Raji (cell line): ENCODE measurements around the gene CCDC159.

Experiments
- POLR2A ChIP-seq: IDR thresholded peaks from 2 replicates; pipeline ENCODE4 v1.6.1; 2011; ENCODE audit warnings: low read depth, low read length, control low read depth; ENCODE audit not compliant: insufficient read depth

Gene CCDC159, protein sequence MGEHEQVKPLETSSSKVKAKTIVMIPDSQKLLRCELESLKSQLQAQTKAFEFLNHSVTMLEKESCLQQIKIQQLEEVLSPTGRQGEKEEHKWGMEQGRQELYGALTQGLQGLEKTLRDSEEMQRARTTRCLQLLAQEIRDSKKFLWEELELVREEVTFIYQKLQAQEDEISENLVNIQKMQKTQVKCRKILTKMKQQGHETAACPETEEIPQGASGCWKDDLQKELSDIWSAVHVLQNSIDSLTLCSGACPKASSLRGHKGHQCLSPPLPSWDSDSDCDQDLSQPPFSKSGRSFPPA

GRCh38 chr19:11346104-11346940, at the start of gene CCDC159, which contains the start of gene TMEM205:
CCDC159 (plus strand) TSS chr19:11346519; CDS start chr19:11346607, 88 bp downstream.
TMEM205 (minus strand) TSS chr19:11346268; CDS start chr19:11345619, 649 bp downstream.
- peak; percentile 70 for TF ChIP-seq POLR2A

GRCh38 chr19:11299946-11300810, 46.1 kb upstream of the CCDC159 start:
- TF ChIP-seq POLR2A = no peak

DNA sequence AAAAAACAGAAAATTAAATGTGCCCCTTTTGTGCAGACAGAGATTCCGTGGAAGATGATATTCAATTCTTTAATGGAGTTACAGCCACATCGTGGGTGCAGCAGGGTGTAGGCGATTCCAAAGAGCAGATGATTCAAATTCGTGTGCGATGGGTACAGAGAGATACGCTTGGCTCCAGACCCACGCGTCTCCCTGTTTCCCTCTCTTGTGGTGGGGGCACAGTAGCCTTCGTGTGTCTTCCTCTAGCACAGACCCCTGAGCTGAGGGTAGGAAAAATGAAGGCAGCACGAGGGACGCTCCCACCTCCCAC, 45.6 kb upstream of the CCDC159 start:
- TF ChIP-seq POLR2A = no peak

- no peak for TF ChIP-seq POLR2A
These were observed 41.4 kb upstream of the CCDC159 start for GRCh38 chr19:11304936-11305335.

DNA sequence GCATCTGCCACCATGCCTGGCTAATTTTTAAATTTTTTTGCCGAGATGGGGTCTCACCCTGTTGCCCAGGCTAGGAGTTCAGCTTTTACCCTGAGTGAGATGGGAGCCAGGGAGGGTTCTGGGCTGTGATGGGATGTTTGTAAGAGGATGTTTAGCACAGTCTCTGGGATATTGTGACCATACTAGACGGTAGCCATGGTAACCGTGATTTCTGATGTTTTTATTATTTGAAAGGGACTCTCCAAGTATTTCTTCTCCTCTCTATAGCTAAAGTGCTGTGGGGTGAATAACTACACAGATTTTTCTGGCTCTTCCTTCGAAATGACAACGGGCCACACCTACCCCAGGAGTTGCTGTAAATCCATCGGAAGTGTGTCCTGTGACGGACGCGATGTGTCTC, 40.0 kb upstream of the CCDC159 start:
- no peak for TF ChIP-seq POLR2A

- TF ChIP-seq POLR2A = no peak
These were observed 24.9 kb upstream of the CCDC159 start for GRCh38 chr19:11321191-11322126.

GRCh38 chr19:11322269-11323024, 23.9 kb upstream of the CCDC159 start:
- no peak for TF ChIP-seq POLR2A

DNA sequence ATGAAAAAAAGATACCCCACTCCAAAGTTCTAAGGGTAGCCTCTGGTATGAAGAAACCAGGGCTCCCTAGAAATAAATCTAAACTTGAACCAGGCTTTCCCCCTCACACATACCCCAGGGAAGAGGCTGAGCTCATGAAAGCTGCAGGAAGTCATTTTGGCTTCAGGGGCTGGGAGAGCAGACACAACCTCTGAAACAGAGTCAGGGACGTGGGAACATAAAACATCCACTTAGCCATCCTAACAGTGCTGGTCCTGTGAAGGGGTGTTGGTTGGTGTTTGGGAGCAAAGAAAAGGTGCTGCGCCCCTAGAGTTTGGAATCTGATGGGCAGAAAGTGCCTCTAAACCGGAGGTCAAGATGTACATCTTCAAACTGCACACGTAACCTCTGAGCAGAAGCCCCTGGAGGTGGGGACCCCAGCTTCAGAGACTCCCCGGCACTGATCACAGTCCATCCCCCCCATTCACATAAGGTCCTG, 22.7 kb upstream of the CCDC159 start:
- no peak for TF ChIP-seq POLR2A

DNA sequence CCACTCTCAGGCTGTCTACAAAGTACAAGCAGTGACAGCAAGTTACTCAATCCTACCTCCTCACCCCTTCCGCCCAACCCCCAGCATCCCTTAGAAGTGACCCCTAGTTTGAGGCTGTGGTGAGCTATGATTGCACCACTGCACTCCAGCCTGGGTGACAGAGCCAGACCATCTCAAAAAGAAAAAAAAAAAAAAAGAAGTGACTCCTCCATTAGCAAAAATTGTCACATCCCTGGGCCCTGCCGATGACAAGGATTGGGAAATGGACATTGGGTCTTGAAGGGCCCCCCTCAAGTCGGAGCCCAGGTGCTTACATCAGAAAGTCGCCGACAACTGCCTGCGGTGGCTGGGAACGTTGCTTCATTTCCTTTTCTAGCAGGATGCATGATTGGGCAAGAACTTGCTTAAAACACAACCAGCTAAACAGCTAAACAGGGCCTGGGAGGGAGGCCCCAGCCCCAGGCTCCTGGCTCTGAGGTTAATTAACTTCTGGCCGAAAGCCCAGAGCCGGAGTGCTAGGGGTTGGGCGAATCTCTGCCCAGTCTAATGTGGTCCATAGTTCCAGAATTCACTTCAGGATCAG, 22.1 kb upstream of the CCDC159 start:
- no peak for TF ChIP-seq POLR2A

DNA sequence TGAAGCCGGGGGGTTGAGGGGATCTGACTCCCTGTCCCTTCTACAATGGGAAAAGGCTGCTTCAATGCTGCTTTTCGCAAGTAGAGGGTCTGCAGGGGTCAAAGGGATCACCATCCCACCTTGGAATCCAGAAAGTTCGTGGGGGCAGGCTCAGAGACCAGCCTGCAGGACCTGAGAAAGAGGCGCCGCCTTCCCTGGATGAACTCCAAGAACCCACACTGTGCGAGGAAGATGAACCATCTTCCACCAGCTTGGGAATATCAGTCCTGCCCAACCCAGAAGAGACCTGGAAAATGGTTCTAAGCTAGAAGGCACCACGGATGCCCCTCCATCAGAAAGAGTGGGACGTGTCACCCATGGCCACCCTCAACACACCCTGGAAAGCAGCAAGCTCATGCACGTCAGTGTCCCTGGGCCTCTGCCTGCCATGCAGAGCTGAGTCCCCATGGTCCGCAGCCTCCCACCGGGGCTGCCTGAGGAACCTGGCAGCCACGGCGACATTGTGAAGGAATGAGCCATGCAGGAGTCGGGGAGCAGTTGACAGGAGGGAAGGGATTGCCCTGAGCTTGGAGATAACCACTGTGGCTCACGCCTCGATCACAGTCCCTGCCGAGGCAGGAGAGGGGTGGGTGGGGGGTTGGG, 21.4 kb upstream of the CCDC159 start:
- TF ChIP-seq POLR2A = no peak

- no peak for TF ChIP-seq POLR2A
These were observed 20.8 kb upstream of the CCDC159 start for GRCh38 chr19:11325544-11325943.

- no peak for TF ChIP-seq POLR2A
These were observed 16.2 kb upstream of the CCDC159 start for GRCh38 chr19:11330127-11330526.

GRCh38 chr19:11331502-11331901, 14.8 kb upstream of the CCDC159 start:
- no peak for TF ChIP-seq POLR2A
